Panc1 (cell line): Measurements from ENCODE around the gene FGGY. TPM values are rescaled to one million over a fixed set of nuclear protein-coding genes. Genes with fewer than 3 reads are reported as not detected.

Experiments used
- ATAC-seq: fragments of 200-7000 bp; cut with Tn5 transposase; 2 replicates; pipeline ENCODE4 v1.9.1; 2020; ENCODE audit warnings: mild to moderate bottlenecking, moderate library complexity
- BruUV-seq: library from RNA; stranded (reverse); fragments of 400-500 nt; replicated peaks from 2 replicates; lab custom pipeline; 2021; lab: Mats Ljungman, UMichigan
- CTCF ChIA-PET: fragments of 300-600 bp; sonication (Branson Sonifier 250); formaldehyde crosslinking; loops from one replicate; lab custom pipeline; 2022; ENCODE audit warnings: antibody characterized with exemption; lab: Charles Lee
- POLR2A ChIA-PET: fragments of 300-600 bp; sonication (Branson Sonifier 250); formaldehyde crosslinking; loops from one replicate; lab custom pipeline; 2022; ENCODE audit warnings: antibody characterized with exemption; lab: Charles Lee
- DNase-seq: peaks from one replicate; pipeline ENCODE4 v3.0.0-alpha.2; 2010; ENCODE audit warnings: low read depth, low spot score
- H3K27ac ChIP-seq: 2 replicates; pipeline ENCODE4 v1.5.1; 2011; ENCODE audit warnings: mild to moderate bottlenecking, low read length, inconsistent platforms
- H3K27me3 ChIP-seq: fragments of 200-500 bp; sonication (Bioruptor generic); 2 replicates; pipeline ENCODE4 v1.6.0; 2014; ENCODE audit warnings: low read length, inconsistent platforms; ENCODE audit not compliant: control insufficient read depth, insufficient read depth
- H3K36me3 ChIP-seq: fragments of 200-500 bp; sonication (Bioruptor generic); 2 replicates; pipeline ENCODE4 v1.5.1; 2014; ENCODE audit warnings: inconsistent platforms, mild to moderate bottlenecking, low read length, moderate library complexity; ENCODE audit not compliant: control insufficient read depth, insufficient read depth
- H3K4me1 ChIP-seq: 2 replicates; pipeline ENCODE4 v1.5.1; 2011; ENCODE audit warnings: inconsistent platforms, mild to moderate bottlenecking, low read length, moderate library complexity; ENCODE audit not compliant: control insufficient read depth, insufficient read depth
- H3K4me3 ChIP-seq, 2 experiments: 2 replicates each; pipeline ENCODE4 v1.5.1; 2011 to 2012; ENCODE audit warnings: low read depth in 2 of 2, low read length in 2 of 2, mild to moderate bottlenecking in 2 of 2, inconsistent platforms in 1 of 2, moderate library complexity in 1 of 2
- H3K9me3 ChIP-seq: fragments of 200-500 bp; sonication (Bioruptor generic); 2 replicates; pipeline ENCODE4 v1.5.1; 2014; ENCODE audit warnings: low read depth, mild to moderate bottlenecking, inconsistent platforms, low read length, moderate library complexity; ENCODE audit not compliant: control insufficient read depth, insufficient read depth
- POLR2AphosphoS5 ChIP-seq: IDR thresholded peaks from 2 replicates; pipeline ENCODE4 v1.6.1; 2012; ENCODE audit warnings: mild to moderate bottlenecking, low read depth, low read length, moderate library complexity
- REST ChIP-seq, 2 experiments: IDR thresholded peaks; 2 replicates each; pipeline ENCODE4 v1.6.1; 2011 to 2012; ENCODE audit warnings: low read depth in 2 of 2, control low read depth in 1 of 2, low read length in 1 of 2, mild to moderate bottlenecking in 1 of 2, moderate library complexity in 1 of 2; ENCODE audit not compliant: insufficient read depth in 1 of 2
- SIN3A ChIP-seq: IDR thresholded peaks from 2 replicates; pipeline ENCODE4 v1.6.1; 2012; ENCODE audit warnings: low read depth, mild to moderate bottlenecking, low read length, moderate library complexity, borderline replicate concordance; ENCODE audit not compliant: insufficient read depth
- TCF7L2 ChIP-seq: IDR thresholded peaks from 2 replicates; pipeline ENCODE4 v1.6.1; 2011; ENCODE audit warnings: mild to moderate bottlenecking, low read depth, low read length, inconsistent platforms
- in situ Hi-C: cut with HindIII; loops from 2 replicates; pipeline ENCODE4 v1.10.0; 2016; ENCODE audit warnings: low sequenced_read_pairs, low pct_unique_long_range_greater_than_20kb
- intact Hi-C: fragments of 100-400 bp; cut with micrococcal nuclease; formaldehyde crosslinking; loops from one replicate; pipeline ENCODE4 v1.10.0; 2022; ENCODE audit not compliant: unreplicated experiment
- total RNA-seq: library from RNA; stranded (reverse); gene quantifications from one replicate; pipeline ENCODE4 v1.2.1, GENCODE V29; 2021; ENCODE audit not compliant: unreplicated experiment
- TF ChIP-seq, protein P1 (sequence below): fragments of 450-650 bp; IDR thresholded peaks from 2 replicates; pipeline ENCODE4 v1.5.1; 2017; ENCODE audit warnings: mild to moderate bottlenecking

FGGY gene
- total RNA-seq, 1 experiment from 2014 or later: 15.5 TPM

DNA sequence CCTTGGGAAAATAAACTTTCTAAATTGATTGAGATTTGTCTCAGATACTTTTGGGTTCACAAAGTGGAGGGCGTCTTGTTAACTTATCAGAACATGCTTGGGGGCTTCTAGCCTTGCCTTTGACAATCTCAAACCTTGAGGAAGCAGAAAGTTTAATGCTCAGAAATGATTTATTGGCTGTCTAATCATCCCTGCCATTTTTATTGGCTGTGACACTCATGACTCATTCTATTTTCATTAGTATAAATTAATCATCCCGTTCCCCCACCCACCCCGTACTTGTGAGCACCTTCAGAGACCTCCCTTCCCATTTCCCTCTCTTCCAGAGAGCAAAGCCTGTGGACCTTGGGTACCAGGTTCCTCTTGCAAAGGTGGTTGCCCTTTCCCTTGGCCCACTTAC, 87.1 kb downstream of the FGGY start:
- ChIA-PET CTCF (no interaction called here), POLR2A (no interaction called here)
- Histone ChIP-seq H3K4me1 (no peaks in the 10 kb centered on the region), H3K27me3 (no peaks in the 10 kb centered on the region), H3K4me3 (no peak overlapping the region), H3K9me3 (no peaks in the 10 kb centered on the region), H3K36me3 (no peaks in the 10 kb centered on the region), H3K27ac (no peak overlapping the region)
- no peak for DNase-seq
- TF ChIP-seq SIN3A: no peak
- TF ChIP-seq TCF7L2: no peak
- no peak for TF ChIP-seq REST (IDR thresholded peaks at IDR 0.05; ENCODE audit: insufficient read depth in 1 of 2, low read depth in 2 of 2, low read length in 1 of 2)
- no peak for TF ChIP-seq POLR2AphosphoS5
- TF ChIP-seq, protein P1, sequence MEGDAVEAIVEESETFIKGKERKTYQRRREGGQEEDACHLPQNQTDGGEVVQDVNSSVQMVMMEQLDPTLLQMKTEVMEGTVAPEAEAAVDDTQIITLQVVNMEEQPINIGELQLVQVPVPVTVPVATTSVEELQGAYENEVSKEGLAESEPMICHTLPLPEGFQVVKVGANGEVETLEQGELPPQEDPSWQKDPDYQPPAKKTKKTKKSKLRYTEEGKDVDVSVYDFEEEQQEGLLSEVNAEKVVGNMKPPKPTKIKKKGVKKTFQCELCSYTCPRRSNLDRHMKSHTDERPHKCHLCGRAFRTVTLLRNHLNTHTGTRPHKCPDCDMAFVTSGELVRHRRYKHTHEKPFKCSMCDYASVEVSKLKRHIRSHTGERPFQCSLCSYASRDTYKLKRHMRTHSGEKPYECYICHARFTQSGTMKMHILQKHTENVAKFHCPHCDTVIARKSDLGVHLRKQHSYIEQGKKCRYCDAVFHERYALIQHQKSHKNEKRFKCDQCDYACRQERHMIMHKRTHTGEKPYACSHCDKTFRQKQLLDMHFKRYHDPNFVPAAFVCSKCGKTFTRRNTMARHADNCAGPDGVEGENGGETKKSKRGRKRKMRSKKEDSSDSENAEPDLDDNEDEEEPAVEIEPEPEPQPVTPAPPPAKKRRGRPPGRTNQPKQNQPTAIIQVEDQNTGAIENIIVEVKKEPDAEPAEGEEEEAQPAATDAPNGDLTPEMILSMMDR: no peak
- no peak for ATAC-seq
- no TSS peak for BruUV-seq
- intact Hi-C loops: no loop called here
- in situ Hi-C loops: no loop called here

DNA sequence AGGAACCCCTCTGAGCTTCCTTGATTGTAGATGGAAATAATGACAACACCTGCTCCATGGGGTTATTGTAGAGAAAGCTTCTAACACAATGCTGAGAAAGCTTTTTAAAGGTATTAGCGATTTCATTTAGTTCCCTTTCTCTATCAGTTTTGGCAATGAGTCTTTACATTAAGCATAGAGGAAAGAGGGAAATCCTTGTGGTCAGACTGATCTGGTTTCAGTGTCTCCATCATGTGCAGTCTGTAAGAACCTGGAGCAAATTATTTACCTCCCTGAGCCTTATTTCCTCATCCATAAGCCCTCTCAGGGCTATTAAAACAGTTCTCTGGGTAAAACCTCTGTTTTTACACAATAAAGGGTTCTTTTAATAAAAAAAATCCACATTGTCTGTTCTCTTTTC, 87.5 kb downstream of the FGGY start:
- TF ChIP-seq, protein P1: no peak
- TF ChIP-seq SIN3A (no peak), TCF7L2 (no peak), POLR2AphosphoS5 (no peak), REST (IDR thresholded peaks at IDR 0.05; ENCODE audit: insufficient read depth in 1 of 2, low read depth in 2 of 2, low read length in 1 of 2) (no peak)
- H3K27ac ChIP-seq: no peak overlapping the region
- BruUV-seq: no TSS peak
- DNase-seq: no peak
- no peaks in the 10 kb centered on the region for H3K27me3 ChIP-seq
- H3K4me3 ChIP-seq: no peak overlapping the region
- H3K36me3 ChIP-seq: no peaks in the 10 kb centered on the region
- intact Hi-C loops: no loop called here
- no peaks in the 10 kb centered on the region for H3K4me1 ChIP-seq
- ChIA-PET POLR2A (no interaction called here), CTCF (no interaction called here)
- in situ Hi-C loops: no loop called here
- ATAC-seq: no peak
- no peaks in the 10 kb centered on the region for H3K9me3 ChIP-seq
